Bronchial epithelial cell (primary cell): ENCODE results near the gene KRTAP5-7. TPM values are rescaled to one million over a fixed set of nuclear protein-coding genes. Genes with fewer than 3 reads are reported as not detected.
A peak's percentile ranks its signal among the peaks of the same experiment; 100 is the strongest.

ENCODE experiments used
- DNase-seq: peaks from one replicate; pipeline ENCODE4 v3.0.0-alpha.2; 2010; ENCODE audit warnings: low read depth
- FAIRE-seq: peaks from 2 replicates; lab custom pipeline; 2011; peaks lifted over from hg19 to GRCh38; lab: Jason Lieb, UNC
- H3K27me3 ChIP-seq: 2 replicates; pipeline ENCODE4 v1.5.1; 2011; ENCODE audit warnings: low read length; ENCODE audit not compliant: control insufficient read depth, insufficient read depth
- H3K36me3 ChIP-seq: 2 replicates; pipeline ENCODE4 v1.5.1; 2011; ENCODE audit warnings: low read length; ENCODE audit not compliant: control insufficient read depth, insufficient read depth
- H3K4me3 ChIP-seq: 2 replicates; pipeline ENCODE4 v1.5.1; 2011; ENCODE audit warnings: mild to moderate bottlenecking, low read depth, low read length, control low read depth
- total RNA-seq: library from RNA; depleted of rRNA; stranded (reverse); fragments of >200 nt; gene quantifications from 2 replicates; pipeline ENCODE4 v1.2.1, GENCODE V29; 2014
- TF ChIP-seq, protein P1 (sequence below): IDR thresholded peaks from 2 replicates; pipeline ENCODE4 v1.5.1; 2011; ENCODE audit warnings: mild to moderate bottlenecking, moderate library complexity, low read length, control low read depth, inconsistent platforms; ENCODE audit not compliant: insufficient read depth, severe bottlenecking

KRTAP5-7 gene
- total RNA-seq, 1 donor from 2014 or later = not detected

- no peak overlapping the region for H3K4me3 ChIP-seq
- no peaks in the 10 kb centered on the region for H3K27me3 ChIP-seq
- no peak for DNase-seq
- H3K36me3 ChIP-seq = peaks cover 44% of the 10 kb centered on the region
- TF ChIP-seq, protein P1, sequence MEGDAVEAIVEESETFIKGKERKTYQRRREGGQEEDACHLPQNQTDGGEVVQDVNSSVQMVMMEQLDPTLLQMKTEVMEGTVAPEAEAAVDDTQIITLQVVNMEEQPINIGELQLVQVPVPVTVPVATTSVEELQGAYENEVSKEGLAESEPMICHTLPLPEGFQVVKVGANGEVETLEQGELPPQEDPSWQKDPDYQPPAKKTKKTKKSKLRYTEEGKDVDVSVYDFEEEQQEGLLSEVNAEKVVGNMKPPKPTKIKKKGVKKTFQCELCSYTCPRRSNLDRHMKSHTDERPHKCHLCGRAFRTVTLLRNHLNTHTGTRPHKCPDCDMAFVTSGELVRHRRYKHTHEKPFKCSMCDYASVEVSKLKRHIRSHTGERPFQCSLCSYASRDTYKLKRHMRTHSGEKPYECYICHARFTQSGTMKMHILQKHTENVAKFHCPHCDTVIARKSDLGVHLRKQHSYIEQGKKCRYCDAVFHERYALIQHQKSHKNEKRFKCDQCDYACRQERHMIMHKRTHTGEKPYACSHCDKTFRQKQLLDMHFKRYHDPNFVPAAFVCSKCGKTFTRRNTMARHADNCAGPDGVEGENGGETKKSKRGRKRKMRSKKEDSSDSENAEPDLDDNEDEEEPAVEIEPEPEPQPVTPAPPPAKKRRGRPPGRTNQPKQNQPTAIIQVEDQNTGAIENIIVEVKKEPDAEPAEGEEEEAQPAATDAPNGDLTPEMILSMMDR = no peak
- peak; percentile 47 for FAIRE-seq
Measured at GRCh38 chr11:71486320-71486719, 40.7 kb upstream of the KRTAP5-7 start.

DNA sequence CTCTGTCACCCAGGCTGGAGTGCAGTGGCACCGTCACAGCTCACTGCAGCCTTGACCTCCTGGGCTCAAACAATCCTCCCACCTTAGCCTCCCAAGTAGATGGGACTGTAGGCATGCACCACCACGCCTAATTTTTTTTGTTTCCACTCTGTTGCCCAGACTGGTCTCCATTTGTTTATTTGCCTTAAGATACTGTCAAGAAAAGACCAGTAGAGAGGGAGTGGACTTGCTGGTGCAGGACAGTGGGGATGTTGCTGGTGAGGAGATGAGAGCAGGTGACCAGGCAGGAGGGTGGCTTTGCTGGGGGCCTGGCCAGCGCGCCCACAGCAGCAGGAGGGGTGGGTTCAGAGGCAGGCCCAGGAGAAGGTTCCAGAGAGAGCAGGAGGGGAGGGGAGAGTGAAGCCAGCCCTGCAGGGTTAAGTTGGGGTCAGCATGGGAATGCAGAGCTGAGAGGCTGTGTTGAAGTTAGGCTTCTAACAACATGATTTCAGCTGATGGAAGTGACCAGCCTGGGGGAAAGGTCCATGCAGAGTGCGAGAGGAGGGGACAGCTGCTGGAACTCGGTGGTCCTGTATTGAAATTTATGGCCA, 38.3 kb upstream of the KRTAP5-7 start:
- H3K4me3 ChIP-seq = no peak overlapping the region
- TF ChIP-seq, protein P1 = no peak
- no peak for DNase-seq
- H3K36me3 ChIP-seq = peaks cover 34% of the 10 kb centered on the region
- no peaks in the 10 kb centered on the region for H3K27me3 ChIP-seq
- no peak for FAIRE-seq

GRCh38 chr11:71489311-71490043, 37.6 kb upstream of the KRTAP5-7 start:
- Histone ChIP-seq H3K4me3 (no peak overlapping the region), H3K27me3 (no peaks in the 10 kb centered on the region), H3K36me3 (peaks cover 32% of the 10 kb centered on the region)
- TF ChIP-seq, protein P1 = no peak
- FAIRE-seq (peak; percentile 23), DNase-seq (peak; percentile 18)

DNA sequence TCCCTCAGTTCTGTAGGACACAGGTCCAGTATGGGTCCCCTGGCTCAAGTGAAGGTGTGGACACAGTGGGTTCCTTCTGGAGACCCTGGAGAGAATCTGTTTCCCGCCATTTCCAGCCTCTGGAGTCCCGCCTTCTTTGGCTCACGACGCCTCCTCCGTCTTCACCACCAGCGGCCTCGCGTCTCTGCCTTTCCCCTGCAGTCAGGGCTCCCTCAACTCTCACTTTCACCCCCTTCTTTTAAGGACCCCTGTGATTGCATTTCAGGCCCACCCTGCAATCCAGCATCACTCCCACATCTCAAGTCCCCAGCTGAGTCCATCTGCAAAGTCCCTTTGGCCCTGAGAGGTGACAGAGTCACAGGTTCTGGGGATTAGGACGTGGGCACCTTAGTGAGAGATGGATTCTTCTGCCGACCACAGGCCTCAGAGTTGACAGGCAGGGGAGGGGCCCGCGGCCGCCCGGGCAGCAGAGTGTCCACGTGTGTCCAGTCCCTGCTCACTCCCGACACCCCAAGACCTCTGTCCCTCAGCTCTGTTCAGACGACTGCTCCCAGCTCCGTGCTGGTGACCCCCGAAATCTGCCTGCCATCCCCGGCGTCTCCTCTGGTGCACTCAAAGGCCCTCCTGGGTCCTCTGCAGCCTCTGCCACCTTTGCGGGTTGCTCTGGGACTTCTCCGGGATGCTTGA, 36.9 kb upstream of the KRTAP5-7 start:
- Histone ChIP-seq H3K36me3 (peaks cover 26% of the 10 kb centered on the region), H3K27me3 (no peaks in the 10 kb centered on the region), H3K4me3 (no peak overlapping the region)
- FAIRE-seq = no peak
- DNase-seq = no peak
- TF ChIP-seq, protein P1 = no peak

- peaks cover 29% of the 10 kb centered on the region for H3K36me3 ChIP-seq
- TF ChIP-seq, protein P1 = no peak
- DNase-seq (no peak), FAIRE-seq (peak; percentile 7)
- H3K4me3 ChIP-seq = no peak overlapping the region
- H3K27me3 ChIP-seq = no peaks in the 10 kb centered on the region
Measured at GRCh38 chr11:71490731-71491390, 36.2 kb upstream of the KRTAP5-7 start.
